ENCODE results near the gene CPD.
"Not testable (repeated sequence)": the region's sequence is repeated elsewhere in the genome, so short reads cannot be mapped to it uniquely, and the experiment has no call there.

DNA sequence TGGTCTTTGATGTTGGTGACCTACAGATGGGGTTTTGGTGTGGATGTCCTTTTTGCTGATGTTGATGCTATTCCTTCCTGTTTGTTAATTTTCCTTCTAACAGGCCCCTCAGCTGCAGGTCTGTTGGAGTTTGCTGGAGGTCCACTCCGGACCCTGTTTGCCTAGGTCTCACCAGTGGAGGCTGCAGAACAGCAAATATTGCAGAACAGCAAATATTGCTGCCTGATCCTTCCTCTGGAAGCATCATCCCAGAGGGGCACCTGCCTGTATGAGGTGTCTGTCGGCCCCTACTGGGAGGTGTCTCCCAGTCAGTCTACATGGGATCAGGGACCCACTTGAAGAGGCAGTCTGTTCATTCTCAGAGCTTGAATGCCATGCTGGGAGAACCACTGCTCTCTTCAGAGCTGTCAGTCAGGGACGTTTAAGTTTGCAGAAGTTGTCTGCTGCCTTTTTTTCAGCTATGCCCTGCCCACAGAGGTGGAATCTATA lies 33.3 kb downstream of the CPD start:
- TF ChIP-seq POLR2A (IDR thresholded peaks at IDR 0.05; ENCODE audit: low read depth, low read length); TAF1 (IDR thresholded peaks at IDR 0.05; ENCODE audit: borderline replicate concordance, low read depth, low read length): not testable (repeated sequence)
